NCI-H774 (cell line): ENCODE data around the gene RAD51AP1.
A peak's percentile ranks its signal among the peaks of the same experiment; 100 is the strongest.
"Not testable (repeated sequence)": the region's sequence is repeated elsewhere in the genome, so short reads cannot be mapped to it uniquely, and the experiment has no call there.

Source experiments
- DNase-seq: peaks from one replicate; lab custom pipeline; 2025; lab: John Stamatoyannopoulos, UW

The RAD51AP1 gene, protein sequence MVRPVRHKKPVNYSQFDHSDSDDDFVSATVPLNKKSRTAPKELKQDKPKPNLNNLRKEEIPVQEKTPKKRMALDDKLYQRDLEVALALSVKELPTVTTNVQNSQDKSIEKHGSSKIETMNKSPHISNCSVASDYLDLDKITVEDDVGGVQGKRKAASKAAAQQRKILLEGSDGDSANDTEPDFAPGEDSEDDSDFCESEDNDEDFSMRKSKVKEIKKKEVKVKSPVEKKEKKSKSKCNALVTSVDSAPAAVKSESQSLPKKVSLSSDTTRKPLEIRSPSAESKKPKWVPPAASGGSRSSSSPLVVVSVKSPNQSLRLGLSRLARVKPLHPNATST

DNA sequence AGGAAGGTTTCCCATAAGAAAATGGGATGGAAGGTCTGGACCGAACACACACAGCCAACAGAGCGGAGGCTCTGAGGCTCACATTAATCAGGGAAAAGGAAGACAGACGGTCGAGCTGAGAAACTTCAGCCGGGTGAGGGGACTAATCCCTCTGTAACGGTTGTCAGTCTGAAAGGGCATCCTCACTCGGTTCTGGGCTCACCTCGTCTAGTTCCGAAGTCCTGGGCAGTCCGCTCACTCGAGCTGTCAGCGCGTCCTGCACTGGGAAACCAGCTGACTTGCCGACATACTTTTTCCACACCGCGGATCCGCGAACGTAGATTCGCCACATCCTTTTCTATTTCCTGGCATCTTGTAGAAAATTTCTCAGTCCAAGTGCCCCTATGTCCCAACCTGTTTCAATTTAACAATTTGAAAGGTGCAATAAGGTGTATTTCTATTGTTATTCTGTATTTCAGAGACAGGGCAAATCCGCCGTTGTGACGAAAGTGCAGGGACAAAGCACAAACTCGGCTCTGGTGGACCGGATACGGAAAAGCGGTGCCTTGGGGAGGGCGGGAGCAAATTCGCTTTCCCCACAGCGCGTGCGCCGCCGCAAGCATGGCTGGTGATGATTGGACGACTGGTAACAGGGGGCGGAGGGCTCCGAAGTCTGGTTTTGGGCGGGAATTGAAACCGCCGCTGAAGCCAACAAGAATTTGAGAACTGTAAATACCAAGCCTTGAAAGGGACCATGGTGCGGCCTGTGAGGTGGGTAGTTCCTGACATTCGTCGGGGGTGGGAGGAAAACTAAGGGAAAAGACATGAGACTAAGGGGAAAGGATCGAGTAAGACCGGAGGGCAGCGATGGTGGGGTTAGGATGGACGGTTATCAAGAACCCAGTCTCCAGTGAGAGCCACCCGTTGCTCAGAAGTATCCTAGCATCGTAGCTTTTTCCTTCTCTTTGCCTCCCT, at the start of gene RAD51AP1:
Gene RAD51AP1 (plus strand): TSS at position 684 of the 954 bp plus-strand sequence. CDS start 50 bp downstream, at position 734.
- DNase-seq = peak; percentile 98

DNA sequence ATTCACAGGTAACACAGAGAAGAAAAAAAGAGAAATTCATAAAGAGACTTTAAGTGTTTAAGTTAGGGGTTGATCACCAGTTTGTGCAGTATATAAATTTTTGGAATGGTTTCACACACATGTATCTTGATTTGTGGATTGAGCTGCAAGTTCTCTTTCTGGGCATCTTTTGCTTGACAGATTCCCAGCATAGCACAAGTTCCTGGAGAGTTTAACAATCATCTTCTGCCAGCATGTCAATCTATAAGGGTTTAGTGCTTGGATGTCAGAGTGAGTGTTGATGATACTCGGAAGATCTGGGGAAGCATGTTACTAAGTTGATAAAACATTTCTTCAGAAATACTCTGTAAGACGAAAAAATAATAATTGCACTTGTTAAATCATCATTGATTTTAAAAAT, 49.1 kb upstream of the RAD51AP1 start:
- no peak for DNase-seq

DNA sequence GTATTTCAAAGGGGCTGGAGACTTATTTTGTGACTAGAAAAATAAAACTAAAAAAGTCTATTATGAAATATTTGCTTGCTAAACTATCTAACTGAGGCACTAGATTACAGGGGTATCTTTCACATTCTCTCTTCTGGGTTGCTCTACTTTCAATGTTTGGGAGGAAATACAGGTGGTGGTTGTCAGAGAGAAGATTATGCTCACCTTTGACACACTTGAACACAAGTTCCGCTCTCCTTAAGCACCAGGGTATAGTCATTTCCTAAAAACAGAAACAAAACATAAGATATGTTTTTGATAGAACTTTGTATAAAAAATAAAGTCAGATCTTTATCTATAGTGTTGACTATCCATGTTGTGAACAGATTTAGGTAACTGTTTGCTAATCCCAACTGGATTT, 47.7 kb upstream of the RAD51AP1 start:
- no peak for DNase-seq

DNA sequence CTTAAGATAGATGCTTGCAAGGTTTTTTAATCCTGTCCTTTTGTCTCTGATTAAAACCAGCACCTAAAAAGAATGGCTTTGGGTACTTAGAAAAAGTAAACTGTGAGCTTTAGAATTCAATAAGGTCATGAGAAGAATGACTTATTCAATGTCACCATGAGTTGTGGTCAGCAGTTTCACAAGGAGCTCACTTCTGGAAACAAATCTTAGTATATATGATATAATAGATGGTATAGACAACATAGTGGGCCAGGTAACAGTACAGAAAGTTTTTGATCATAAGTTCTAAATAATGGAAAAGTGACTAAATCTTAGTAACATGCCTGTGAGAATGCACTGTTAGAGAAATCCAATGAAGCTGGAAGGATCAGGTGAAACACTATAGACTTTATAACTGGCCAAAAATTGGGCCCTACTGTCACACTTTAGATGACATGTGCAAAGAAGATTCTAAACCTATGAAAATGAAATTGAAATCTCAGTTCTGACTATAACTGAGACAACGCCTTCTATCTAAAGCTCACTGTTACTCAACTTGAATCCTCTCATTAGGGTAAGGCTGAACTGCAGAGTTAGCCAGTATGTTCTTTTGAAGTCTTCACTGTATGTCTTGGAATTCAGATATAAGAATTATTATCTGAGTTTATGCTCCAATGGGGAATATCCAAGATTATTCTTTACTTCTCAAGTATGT, 42.4 kb upstream of the RAD51AP1 start:
- DNase-seq = no peak

DNA sequence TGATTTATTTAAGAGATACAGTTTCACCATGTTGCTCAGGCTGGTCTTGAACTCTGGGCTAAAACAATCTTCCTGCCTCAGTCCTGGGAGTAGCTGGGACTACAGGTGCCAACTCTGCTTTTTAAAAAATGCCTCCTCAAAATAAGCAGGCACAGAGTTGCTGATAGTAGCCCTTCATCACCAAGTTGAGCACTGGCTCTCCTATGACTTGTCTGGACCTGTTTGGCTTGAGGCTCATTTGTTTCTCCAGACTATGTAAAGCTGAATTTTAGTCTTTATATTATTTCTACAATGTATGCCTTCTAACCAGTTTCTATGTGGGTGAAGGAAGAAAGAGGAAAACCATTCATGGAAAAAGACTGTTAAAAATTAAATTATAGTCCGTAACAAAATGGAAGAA, 39.5 kb upstream of the RAD51AP1 start:
- no peak for DNase-seq

DNA sequence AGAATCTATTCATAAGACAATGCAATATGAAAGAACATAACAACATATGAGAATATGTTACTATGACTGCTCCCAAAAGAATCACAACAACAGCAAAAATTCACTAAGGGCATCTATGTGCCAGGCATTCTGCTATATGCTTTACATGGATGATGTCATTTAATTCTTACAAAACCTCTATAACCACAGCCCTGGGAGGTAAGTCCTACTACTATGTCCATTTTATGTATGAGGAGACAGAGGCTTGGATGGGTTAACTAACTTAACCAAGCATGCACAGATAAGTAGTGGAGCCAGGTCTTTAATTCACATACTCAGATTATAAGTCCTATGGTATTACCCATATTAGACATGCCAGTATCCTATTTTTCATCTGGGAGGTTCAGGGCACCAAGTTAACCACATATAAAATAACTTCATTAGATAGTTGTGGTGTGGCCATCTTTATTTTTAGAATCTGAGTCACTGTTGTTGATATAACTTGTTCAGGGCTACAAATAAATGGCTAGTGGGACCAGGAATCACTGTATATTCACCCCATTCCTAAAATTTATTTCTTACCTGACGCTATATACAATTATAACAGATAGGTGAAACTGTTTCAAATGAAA, 33.2 kb upstream of the RAD51AP1 start:
- DNase-seq = no peak

DNA sequence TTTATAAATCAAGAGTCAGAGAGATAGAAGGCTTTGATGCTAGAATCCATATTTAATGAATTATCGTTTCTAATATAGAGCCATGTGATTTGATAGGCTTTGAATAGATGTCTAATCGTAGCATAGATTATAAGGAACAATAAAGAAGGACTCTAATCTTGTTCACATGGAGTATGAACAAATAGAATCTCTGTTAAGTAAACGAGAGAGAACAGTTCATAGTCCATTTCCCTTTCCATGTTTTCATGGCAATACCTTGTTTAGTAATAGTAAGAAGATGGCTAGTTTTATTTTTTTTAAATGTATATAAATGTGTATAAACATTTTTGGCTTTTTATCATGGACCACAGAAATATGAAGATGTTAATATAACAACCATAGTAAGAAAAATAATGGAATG, 32.3 kb upstream of the RAD51AP1 start:
- DNase-seq = no peak

DNA sequence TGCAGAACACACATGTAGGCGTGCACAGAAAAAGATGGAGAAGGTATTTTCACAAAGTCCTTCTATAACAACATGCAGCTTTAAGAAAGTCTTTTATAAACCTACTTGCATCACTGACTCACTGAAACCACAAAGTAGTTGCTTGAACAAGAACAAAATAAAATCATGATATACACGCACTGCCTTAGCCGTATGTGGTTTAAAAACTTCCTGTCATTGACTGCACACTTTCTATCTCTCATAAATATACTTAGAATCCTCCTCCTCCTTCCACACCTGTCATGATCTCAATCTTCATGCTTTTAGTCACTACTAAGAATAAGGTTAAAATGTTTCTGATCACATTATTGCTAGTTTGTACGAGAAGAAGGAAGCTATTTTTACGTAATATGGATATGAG, 31.8 kb upstream of the RAD51AP1 start:
- DNase-seq = no peak

DNA sequence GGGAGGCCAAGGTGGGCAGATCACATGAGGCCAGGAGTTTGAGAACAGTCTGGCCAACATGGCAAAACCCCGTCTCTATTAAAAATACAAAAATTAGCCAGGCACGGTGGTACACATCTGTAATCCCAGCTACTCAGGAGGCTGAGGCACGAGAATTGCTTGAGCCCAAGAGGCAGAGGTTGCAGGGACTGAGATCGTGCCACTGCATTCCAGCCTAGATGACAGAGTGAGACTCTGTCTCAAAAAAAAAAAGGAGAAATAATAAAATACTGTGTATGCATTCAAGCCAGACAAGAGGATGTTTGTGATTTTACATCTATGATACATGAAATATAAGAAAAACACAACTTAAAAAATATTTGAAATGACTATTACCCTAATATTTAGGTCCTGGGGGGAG, 30.2 kb upstream of the RAD51AP1 start:
- not testable (repeated sequence) for DNase-seq

DNA sequence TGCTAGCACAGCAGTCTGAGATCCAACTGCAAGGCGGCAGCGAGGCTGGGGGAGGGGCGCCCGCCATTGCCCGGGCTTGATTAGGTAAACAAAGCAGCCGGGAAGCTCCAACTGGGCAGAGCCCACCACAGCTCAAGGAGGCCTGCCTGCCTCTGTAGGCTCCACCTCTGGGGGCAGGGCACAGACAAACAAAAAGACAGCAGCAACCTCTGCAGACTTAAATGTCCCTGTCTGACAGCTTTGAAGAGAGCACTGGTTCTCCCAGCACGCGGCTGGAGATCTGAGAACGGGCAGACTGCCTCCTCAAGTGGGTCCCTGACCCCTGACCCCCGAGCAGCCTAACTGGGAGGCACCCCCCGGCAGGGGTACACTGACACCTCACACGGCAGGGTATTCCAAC, 29.4 kb upstream of the RAD51AP1 start:
- DNase-seq = not testable (repeated sequence)

DNA sequence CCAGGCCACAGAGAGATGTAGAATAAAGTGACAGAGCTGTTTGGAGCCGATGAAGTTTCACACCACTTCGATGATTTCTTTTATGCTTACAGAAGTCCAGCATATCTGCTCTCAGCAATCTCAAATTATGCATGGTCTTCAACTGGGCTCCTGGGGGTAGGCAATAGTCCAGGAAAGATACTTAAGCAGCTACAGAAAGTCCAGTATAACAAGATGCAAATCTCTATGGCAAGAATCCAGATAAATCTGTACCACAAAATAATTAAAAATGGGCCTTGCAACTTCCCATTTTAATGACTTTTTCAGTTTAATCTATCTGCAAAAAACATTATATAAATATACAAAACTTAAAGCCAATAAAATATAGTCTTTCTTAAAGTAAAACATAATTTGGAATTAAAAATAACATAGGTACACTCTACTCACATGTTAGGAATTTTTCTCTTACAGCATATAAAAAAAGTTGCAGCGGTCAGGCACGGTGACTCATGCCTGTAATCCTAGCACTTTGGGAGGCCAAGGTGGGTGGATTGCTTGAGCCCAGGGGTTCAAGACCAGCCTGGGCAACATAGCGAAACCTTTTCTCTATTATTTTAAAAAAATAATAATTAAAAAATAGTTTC, 20.5 kb upstream of the RAD51AP1 start:
- no peak for DNase-seq

DNA sequence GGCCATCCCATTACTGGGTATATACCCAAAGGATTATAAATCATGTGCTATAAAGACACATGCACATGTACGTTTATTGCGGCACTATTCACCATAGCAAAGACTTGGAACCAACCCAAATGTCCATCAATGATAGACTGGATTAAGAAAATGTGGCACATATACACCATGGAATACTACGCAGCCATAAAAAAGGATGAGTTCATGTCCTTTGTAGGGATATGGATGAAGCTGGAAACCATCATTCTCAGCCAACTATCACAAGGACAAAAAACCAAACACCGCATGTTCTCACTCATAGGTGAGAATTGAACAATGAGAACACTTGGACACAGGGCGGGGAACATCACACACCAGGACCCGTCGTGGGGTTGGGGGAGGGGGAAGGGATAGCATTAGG, 15.2 kb upstream of the RAD51AP1 start:
- not testable (repeated sequence) for DNase-seq

DNA sequence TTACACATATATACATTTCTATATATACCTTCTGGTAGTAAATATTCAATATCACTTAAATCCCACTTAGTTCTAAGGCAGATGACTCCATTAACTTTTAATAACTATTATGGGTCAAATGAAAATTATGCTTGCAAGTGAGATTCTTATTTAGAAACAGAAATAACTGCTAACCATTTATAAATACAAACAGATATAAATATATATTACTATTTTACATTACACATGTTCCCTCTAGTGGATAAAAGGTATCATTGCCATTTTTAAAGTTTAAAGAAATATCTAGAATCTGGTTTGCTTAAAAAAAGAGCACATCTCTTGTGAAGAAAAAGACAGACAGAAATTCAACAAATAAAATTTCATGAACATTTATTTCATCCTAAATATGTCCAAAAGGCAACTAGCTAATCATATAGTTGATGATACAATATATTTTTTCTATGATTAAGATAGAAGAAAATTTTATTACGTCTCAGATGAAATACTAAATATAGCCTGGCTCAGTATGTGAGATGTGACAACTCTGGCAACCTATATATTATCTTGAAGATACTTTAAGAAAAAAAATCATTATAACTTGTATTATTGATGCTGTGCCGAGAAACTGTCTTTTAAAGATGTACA, 11.7 kb upstream of the RAD51AP1 start:
- peak; percentile 2 for DNase-seq

DNA sequence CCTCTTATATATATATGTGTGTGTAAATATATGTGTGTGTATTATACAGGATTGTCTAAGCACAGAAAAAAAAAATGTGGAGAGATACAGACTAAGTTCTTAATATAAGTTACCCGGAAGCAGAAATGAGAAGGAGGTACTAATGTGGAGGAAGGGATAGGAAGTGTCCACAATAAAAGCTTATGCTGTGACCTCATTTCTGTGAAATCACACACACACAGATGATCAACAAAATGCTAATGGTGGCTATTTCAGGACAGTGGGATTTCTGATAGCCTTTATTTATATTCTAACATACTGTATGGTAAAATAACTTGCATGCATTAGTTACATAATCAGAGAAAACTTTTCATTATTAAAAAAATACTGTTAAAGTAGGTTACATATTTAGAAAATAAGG, 8.5 kb upstream of the RAD51AP1 start:
- no peak for DNase-seq

DNA sequence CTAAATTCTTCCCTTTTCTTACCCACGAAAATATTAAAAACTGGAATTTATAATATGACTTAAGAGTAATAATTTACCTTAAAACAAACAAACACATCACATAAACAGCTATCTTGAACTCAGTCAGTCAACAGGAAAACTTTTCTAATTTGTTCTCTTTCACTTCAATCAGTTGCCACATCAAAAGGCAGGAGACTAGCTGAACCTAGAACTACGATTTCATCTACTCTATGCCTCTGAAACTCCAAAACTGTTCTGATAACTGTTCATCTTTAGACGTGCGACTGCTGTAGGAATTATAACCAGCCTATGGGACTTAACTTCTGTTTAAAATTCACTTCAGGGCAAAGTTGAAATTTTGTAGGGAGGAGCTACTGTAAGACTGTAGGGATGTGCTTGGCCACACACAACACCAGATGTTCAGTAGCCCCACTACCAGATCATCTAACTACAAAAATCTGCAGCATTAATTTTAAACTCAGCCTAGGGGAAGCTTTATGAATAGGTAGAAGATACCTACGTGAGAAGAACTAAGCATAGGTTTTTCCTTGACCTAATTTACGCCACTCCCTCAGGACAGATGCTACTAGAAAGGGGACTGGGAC, 7.6 kb upstream of the RAD51AP1 start:
- no peak for DNase-seq

DNA sequence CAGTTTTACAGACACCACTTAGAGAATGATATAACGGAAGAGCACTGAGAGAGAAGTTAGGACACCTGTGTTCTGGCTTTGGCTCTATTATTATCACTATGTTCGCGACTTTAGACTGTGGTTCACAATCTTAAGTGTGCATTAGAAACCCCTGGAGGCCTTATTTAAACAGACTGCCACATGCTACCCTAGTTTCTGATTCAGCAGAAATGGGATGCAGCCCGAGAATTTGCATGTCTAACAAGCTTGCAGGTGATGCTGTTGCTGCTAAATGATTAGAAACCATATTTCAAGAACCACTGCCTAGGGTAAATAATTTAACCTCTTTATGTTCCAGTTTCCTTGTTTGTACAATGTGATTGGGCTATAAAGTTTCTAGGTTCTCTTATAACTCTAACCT, 3.6 kb upstream of the RAD51AP1 start:
- DNase-seq = no peak

DNA sequence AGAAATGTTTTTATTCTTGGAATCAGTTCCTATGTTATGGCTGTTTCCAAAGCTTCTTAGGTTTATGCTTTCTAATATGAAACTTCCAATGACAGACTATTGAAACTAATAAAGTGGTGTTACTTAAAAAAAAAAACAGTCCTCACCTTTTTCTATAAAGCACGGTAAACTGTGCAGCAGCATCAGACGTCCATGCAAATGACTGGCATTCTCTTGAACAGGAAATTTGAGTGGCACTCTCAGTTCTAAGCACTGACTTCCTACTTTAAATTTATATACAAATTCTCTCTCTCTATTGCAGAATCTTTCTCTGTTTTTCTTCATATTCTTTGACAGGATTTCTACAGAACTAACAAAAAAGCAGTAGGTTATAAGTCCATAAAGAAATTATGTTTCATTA, 2.8 kb upstream of the RAD51AP1 start:
- no peak for DNase-seq

DNA sequence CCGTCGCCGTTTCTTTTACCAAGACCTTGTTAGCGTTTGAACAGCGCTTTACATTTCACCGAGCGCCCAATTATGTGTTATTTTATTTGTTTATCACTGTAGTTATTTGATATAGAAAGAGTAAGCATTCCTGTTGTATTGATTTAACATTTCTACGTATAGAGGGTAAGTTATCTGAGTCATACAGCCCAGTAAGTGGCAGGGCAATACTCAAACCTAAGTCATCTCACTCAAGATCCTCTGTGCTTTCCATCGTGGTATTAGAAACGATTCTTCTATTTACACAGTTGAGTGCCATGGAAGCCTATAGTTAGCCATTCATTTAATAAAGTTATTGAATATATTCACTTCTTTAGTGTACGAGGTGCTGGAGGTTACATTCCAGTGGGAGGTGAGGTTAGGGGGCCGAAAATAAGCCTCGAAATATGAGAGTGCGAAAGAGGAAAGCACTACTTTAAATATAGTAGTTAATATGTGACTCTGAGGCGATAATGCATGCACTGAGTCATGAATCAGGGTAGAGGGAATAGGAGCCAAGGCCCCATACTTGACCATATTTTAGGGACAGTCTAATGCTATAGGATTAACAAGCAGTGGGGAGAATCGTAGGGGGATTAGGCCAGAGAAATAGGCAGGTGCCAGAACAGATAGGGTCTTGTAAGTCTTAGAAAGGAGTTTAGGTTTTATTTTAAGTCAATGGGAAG, 629 bp downstream of the RAD51AP1 start:
- no peak for DNase-seq

DNA sequence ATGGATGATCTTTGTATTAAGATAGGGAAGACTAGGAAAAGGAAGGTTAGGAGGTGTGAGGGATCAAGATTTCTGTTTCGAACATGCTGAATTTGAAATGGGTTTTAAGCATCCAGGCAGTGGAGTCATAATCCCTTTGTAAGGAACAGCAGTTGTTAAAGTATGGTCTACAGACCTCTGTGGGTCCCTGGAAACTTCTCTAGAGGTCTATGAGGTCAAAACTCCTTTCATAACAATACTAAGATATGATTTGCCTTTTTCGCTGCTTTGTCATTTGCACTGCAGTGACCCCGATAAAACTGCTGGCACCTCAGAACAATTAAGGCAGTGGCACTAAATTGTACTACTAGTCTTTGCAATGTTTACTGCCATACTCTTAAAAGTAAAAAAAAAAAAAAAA, 1.5 kb downstream of the RAD51AP1 start:
- no peak for DNase-seq

DNA sequence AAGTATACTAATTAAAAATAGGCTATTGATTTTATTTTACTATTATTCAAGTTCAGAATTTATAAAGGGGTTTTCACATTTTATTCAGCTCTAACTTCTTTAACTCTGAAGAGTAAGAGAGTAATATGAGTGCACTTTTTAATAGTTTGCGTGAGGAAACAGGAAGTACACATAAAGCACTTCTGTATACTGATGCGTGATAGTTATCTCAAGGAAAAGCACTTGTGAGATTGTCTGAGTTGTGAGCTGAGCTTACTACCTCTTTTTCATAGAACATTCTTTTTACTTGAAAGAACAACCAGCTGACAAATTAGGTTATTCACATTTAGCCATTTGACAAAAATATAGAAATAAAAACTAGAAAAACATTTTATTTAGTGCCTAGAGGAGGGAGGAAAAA, 1.9 kb downstream of the RAD51AP1 start:
- no peak for DNase-seq
